Natural killer cell (primary cell): Measurements from ENCODE around the gene SLC6A12. TPM values are rescaled to one million over a fixed set of nuclear protein-coding genes. Genes with fewer than 3 reads are reported as not detected.

Source experiments
- ATAC-seq, 3 donors: fragments of 150-1000 bp in 2 of 3; fragments of 200-7000 bp in 1 of 3; cut with Tn5 transposase; 1 replicate in 1 of 3; 2 replicates in 2 of 3; pipeline ENCODE4 v1.10.0; 2021; ENCODE audit warnings: mild to moderate bottlenecking in 2 of 3, moderate library complexity in 2 of 3
- DNase-seq, 2 donors: peaks; one replicate each; pipeline versions ENCODE4 v3.0.0 to v3.0.0-alpha.2; 2013 to 2021; ENCODE audit warnings: mixed read lengths in 1 of 2
- H3K27ac ChIP-seq: one replicate; pipeline ENCODE4 v1.5.1; 2013; ENCODE audit warnings: mild to moderate bottlenecking, low read length
- H3K27me3 ChIP-seq: one replicate; pipeline ENCODE4 v1.6.1; 2013; ENCODE audit warnings: low read length; ENCODE audit not compliant: control insufficient read depth, insufficient read depth
- H3K36me3 ChIP-seq: one replicate; pipeline ENCODE4 v1.6.1; 2013; ENCODE audit warnings: low read length; ENCODE audit not compliant: control insufficient read depth, insufficient read depth
- H3K4me1 ChIP-seq: one replicate; pipeline ENCODE4 v1.6.1; 2013; ENCODE audit warnings: low read length; ENCODE audit not compliant: control insufficient read depth, insufficient read depth
- H3K4me3 ChIP-seq: one replicate; pipeline ENCODE4 v1.5.1; 2013; ENCODE audit warnings: low read length
- H3K9me3 ChIP-seq: one replicate; pipeline ENCODE4 v1.6.1; 2013; ENCODE audit warnings: low read length; ENCODE audit not compliant: control insufficient read depth, insufficient read depth
- H3K27ac Mint-ChIP-seq, 2 donors: one replicate each; pipeline ENCODE4 v1.8.0; 2022; ENCODE audit warnings: mild to moderate bottlenecking in 2 of 2, mixed read lengths in 2 of 2, moderate library complexity in 1 of 2
- H3K27me3 Mint-ChIP-seq, 2 donors: one replicate each; pipeline ENCODE4 v1.8.0; 2022; ENCODE audit warnings: low read depth in 2 of 2, mixed read lengths in 2 of 2
- H3K36me3 Mint-ChIP-seq: one replicate; pipeline ENCODE4 v1.8.0; 2022; ENCODE audit warnings: mixed read lengths
- H3K4me1 Mint-ChIP-seq, 2 donors: one replicate each; pipeline ENCODE4 v1.8.0; 2022; ENCODE audit warnings: mixed read lengths in 2 of 2
- H3K4me3 Mint-ChIP-seq: one replicate; pipeline ENCODE4 v1.8.0; 2022; ENCODE audit warnings: mild to moderate bottlenecking, moderate library complexity, mixed read lengths
- H3K9me3 Mint-ChIP-seq, 2 donors: one replicate each; pipeline ENCODE4 v1.8.0; 2022; ENCODE audit warnings: mixed read lengths in 2 of 2
- WGBS: methylation state at CpG from one replicate; pipeline ENCODE4 v1.1.7; 2013; ENCODE audit warnings: missing lambda C conversion rate; ENCODE audit not compliant: insufficient coverage; 5-methylcytosine and 5-hydroxymethylcytosine counted together
- intact Hi-C: fragments of 100-400 bp; cut with micrococcal nuclease; formaldehyde crosslinking; loops from one replicate; pipeline ENCODE4 v1.14.2; 2022
- total RNA-seq, 4 donors: library from RNA; stranded (reverse); fragments of 120-200 nt in 1 of 4; gene quantifications; one replicate each; pipeline versions ENCODE4 v1.2.3 to v1.2.4, GENCODE V29; 2013 to 2022
- TF ChIP-seq, protein P1 (sequence below): fragments of 200-600 bp; IDR thresholded peaks from one replicate; pipeline ENCODE4 v1.8.0; 2022; ENCODE audit warnings: antibody characterized with exemption

SLC6A12 gene
- total RNA-seq, 3 donors from 2014 or later (not counting 1 experiment from before 2014, with no cell fraction given): 0.54 to 0.70 TPM; not detected in 1

DNA sequence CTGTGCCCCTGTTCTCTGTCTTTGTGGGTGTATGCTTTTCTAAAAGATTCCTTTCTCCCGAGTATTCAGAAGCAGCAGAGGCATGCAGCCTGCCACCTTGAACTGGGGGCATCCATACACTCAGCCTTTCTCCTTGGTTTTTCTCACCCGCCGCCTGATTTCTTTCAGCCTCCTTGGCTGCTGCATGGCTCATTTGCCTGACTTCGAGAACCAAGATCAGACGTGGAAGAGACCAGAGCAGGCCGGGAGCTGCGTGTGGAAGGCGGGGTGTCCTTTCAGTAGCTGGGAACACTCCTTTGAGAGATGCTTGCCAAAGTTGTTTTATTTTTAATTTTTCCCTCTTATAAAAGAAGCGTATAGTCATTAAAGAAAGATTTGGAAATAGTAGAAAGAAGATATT is 53.1 kb downstream of the SLC6A12 start:
- Mint-ChIP-seq H3K36me3 (no peaks in the 10 kb centered on the region), H3K4me1 (peaks cover 0 to 5% of the 10 kb centered on the region in 2 donors), H3K4me3 (no peak overlapping the region), H3K9me3 (no peaks in the 10 kb centered on the region), H3K27me3 (no peaks in the 10 kb centered on the region), H3K27ac (no peak overlapping the region)
- no peaks in the 10 kb centered on the region for H3K27me3 ChIP-seq
- no peaks in the 10 kb centered on the region for H3K36me3 ChIP-seq
- no peaks in the 10 kb centered on the region for H3K4me1 ChIP-seq
- DNase-seq (no peak), ATAC-seq (no peak)
- no peak overlapping the region for H3K4me3 ChIP-seq
- intact Hi-C loops: no loop called here
- no peak overlapping the region for H3K27ac ChIP-seq
- WGBS: 88% methylated on average over 9 of the region's 9 CpGs
- no peaks in the 10 kb centered on the region for H3K9me3 ChIP-seq
- TF ChIP-seq, protein P1, sequence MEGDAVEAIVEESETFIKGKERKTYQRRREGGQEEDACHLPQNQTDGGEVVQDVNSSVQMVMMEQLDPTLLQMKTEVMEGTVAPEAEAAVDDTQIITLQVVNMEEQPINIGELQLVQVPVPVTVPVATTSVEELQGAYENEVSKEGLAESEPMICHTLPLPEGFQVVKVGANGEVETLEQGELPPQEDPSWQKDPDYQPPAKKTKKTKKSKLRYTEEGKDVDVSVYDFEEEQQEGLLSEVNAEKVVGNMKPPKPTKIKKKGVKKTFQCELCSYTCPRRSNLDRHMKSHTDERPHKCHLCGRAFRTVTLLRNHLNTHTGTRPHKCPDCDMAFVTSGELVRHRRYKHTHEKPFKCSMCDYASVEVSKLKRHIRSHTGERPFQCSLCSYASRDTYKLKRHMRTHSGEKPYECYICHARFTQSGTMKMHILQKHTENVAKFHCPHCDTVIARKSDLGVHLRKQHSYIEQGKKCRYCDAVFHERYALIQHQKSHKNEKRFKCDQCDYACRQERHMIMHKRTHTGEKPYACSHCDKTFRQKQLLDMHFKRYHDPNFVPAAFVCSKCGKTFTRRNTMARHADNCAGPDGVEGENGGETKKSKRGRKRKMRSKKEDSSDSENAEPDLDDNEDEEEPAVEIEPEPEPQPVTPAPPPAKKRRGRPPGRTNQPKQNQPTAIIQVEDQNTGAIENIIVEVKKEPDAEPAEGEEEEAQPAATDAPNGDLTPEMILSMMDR: no peak

DNA sequence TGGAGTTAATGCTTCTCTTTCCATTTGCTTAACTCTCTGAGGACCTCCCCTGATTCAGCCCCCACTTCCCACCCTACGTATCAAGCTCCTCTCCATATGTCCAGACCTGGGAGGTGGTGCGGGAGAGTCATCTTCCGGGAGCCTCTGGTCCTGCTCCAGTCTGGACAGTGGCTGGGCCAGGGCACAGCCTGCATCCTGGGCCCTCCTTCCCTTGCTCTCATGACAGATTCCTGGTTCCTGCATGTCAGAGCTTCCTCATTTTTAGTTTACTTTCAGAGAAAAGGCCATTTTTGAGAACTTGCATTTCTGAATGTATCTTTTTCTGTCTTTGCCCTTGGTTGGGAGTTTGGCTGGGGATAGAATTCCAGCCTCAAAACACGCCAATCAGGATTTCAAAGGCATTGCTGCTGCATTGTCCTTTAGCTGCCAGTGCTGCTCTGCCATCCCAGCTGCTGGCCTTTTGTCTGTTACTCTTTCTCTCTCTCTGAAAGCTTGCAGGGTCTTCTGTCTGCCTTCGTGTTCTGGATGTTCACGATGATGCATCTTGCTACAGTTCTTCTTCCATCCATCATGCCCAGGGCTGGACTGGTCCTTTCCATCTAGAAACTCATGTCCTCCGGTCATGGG is 54.7 kb downstream of the SLC6A12 start:
- Mint-ChIP-seq H3K36me3 (no peaks in the 10 kb centered on the region), H3K27me3 (no peaks in the 10 kb centered on the region), H3K4me1 (no peaks in the 10 kb centered on the region), H3K4me3 (no peak overlapping the region), H3K27ac (no peak overlapping the region), H3K9me3 (no peaks in the 10 kb centered on the region)
- intact Hi-C loops: no loop called here
- Histone ChIP-seq H3K27ac (no peak overlapping the region), H3K4me3 (no peak overlapping the region), H3K36me3 (no peaks in the 10 kb centered on the region), H3K9me3 (no peaks in the 10 kb centered on the region), H3K4me1 (no peaks in the 10 kb centered on the region), H3K27me3 (no peaks in the 10 kb centered on the region)
- DNase-seq (no peak), ATAC-seq (no peak)
- WGBS: 76% methylated on average over 7 of the region's 7 CpGs
- TF ChIP-seq, protein P1: no peak

DNA sequence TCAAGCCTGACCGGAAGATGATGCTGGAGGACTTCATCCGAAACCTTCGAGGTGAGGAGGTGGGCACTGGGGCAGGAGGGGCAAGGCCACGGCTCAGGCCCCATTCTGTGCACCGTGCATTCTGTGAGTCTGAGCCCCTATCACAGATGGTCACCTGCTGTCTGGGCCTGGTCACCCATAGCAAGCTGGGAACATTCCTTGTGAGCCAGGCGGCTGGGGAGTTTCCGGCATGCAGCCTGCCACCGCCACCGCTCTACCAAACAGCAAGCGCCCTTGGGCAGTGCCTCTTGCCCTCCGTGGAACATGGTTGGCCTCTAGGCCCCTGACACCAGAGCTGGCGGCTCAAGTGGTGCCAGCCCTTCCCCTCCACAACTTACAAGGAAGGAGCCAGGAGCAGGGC is 56.3 kb downstream of the SLC6A12 start:
- H3K36me3 ChIP-seq: no peaks in the 10 kb centered on the region
- intact Hi-C loops: no loop called here
- TF ChIP-seq, protein P1: no peak
- no peaks in the 10 kb centered on the region for H3K4me1 ChIP-seq
- Mint-ChIP-seq H3K27ac (no peak overlapping the region), H3K9me3 (no peaks in the 10 kb centered on the region), H3K4me3 (no peak overlapping the region), H3K27me3 (no peaks in the 10 kb centered on the region), H3K36me3 (no peaks in the 10 kb centered on the region), H3K4me1 (peaks cover 4 to 5% of the 10 kb centered on the region in 2 donors)
- DNase-seq (no peak), ATAC-seq (no peak)
- WGBS: 95% methylated on average over 12 of the region's 12 CpGs
- no peaks in the 10 kb centered on the region for H3K9me3 ChIP-seq
- H3K27ac ChIP-seq: no peak overlapping the region
- no peaks in the 10 kb centered on the region for H3K27me3 ChIP-seq
- no peak overlapping the region for H3K4me3 ChIP-seq

DNA sequence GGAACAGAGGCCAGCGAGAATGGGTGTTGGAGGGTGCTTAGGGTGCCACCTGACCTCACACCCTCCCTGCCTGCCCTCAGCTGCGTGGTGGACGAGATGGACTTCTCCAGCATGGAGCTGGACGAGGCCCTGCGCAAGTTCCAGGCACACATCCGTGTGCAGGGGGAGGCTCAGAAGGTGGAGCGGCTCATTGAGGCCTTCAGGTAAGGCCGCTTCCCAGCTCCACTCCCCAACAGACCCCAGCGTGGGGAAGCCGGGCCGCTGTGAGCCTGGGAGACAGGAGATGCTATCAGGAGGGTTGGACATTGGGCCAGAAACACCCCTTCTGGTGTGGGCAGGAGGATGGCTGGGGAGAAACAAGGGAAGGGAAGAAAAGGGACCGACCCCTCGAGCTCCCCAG is 57.0 kb downstream of the SLC6A12 start:
- Mint-ChIP-seq H3K4me3 (no peak overlapping the region), H3K27ac (no peak overlapping the region), H3K27me3 (no peaks in the 10 kb centered on the region), H3K9me3 (no peaks in the 10 kb centered on the region), H3K36me3 (no peaks in the 10 kb centered on the region), H3K4me1 (peaks cover 5 to 7% of the 10 kb centered on the region in 2 donors)
- Histone ChIP-seq H3K4me1 (no peaks in the 10 kb centered on the region), H3K9me3 (no peaks in the 10 kb centered on the region), H3K27ac (no peak overlapping the region), H3K36me3 (no peaks in the 10 kb centered on the region), H3K27me3 (no peaks in the 10 kb centered on the region), H3K4me3 (no peak overlapping the region)
- no peak for DNase-seq
- intact Hi-C loops: no loop called here
- ATAC-seq: no peak
- TF ChIP-seq, protein P1: no peak
- 91% methylated on average over 11 of the region's 13 CpGs for WGBS
